K562 (cell line): ENCODE data around the gene SRCAP. TPM values are rescaled to one million over a fixed set of nuclear protein-coding genes. Genes with fewer than 3 reads are reported as not detected.
A peak's percentile ranks its signal among the peaks of the same experiment; 100 is the strongest.

Source experiments
- BCL6 ChIP-seq: fragments of 250-450 bp; sonication (Bioruptor Pico); IDR thresholded peaks from 2 replicates; pipeline ENCODE4 v1.4.0; 2020
- BMI1 ChIP-seq: fragments of 150-350 bp; IDR thresholded peaks from 2 replicates; pipeline ENCODE4 v1.6.1; 2014; ENCODE audit warnings: low read length
- CREB1 ChIP-seq, 2 experiments: sonication (generic) in 1 of 2; formaldehyde crosslinking in 1 of 2; IDR thresholded peaks; 2 replicates each; pipeline versions ENCODE4 v1.6.1 to v1.8.0; 2012 to 2022; ENCODE audit warnings: inconsistent platforms in 1 of 2, mild to moderate bottlenecking in 1 of 2, missing genetic modification reagents in 1 of 2, moderate library complexity in 1 of 2
- FOXM1 ChIP-seq, 2 experiments: fragments of 450-650 bp in 1 of 2; sonication (generic) in 1 of 2; formaldehyde crosslinking in 1 of 2; IDR thresholded peaks; 2 replicates each; pipeline versions ENCODE4 v1.6.1 to v1.9.0; 2017 to 2022; ENCODE audit warnings: low read depth in 2 of 2, mild to moderate bottlenecking in 2 of 2, missing genetic modification reagents in 1 of 2, moderate library complexity in 1 of 2
- GABPB1 ChIP-seq: sonication (generic); formaldehyde crosslinking; IDR thresholded peaks from 2 replicates; pipeline ENCODE4 v1.8.0; 2022; ENCODE audit warnings: mild to moderate bottlenecking, missing genetic modification reagents
- HINFP ChIP-seq: fragments of 450-650 bp; conservative IDR thresholded peaks from 2 replicates; pipeline ENCODE4 v1.6.1; 2016; ENCODE audit warnings: missing genetic modification characterization, low read depth, mild to moderate bottlenecking, control low read depth, missing compliant biosample characterization
- KDM5B ChIP-seq: fragments of 200-600 bp; sonication (generic); IDR thresholded peaks from 2 replicates; pipeline ENCODE4 v1.6.1; 2012; ENCODE audit warnings: low read depth, mild to moderate bottlenecking, moderate library complexity, low read length, control low read depth, inconsistent platforms; ENCODE audit not compliant: insufficient replicate concordance
- LARP7 ChIP-seq: fragments of 450-650 bp; IDR thresholded peaks from 2 replicates; pipeline ENCODE4 v1.6.1; 2016
- SAFB ChIP-seq: fragments of 200-400 bp; formaldehyde crosslinking; IDR thresholded peaks from 2 replicates; pipeline ENCODE4 v1.6.1; 2017; ENCODE audit warnings: low read depth, low read length, borderline replicate concordance
- SMARCE1 ChIP-seq: fragments of 450-650 bp; IDR thresholded peaks from 2 replicates; pipeline ENCODE4 v1.7.1; 2016; ENCODE audit warnings: mild to moderate bottlenecking
- SRSF9 ChIP-seq: fragments of 200-400 bp; formaldehyde crosslinking; IDR thresholded peaks from 2 replicates; pipeline ENCODE4 v1.6.1; 2017; ENCODE audit warnings: low read depth, low read length, borderline replicate concordance
- ZBTB11 ChIP-seq, 3 experiments: fragments of 200-800 bp in 1 of 3; fragments of 250-450 bp in 1 of 3; fragments of 450-650 bp in 1 of 3; sonication (Bioruptor Pico) in 1 of 3; sonication (Bioruptor generic) in 1 of 3; formaldehyde crosslinking in 1 of 3; IDR thresholded peaks; 2 replicates each; pipeline versions ENCODE4 v1.6.1 to v1.8.0; 2016 to 2022; ENCODE audit warnings: mild to moderate bottlenecking in 2 of 3, missing genetic modification characterization in 2 of 3, missing compliant biosample characterization in 1 of 3, moderate library complexity in 1 of 3
- ZC3H4 ChIP-seq: sonication (generic); formaldehyde crosslinking; IDR thresholded peaks from 2 replicates; pipeline ENCODE4 v1.9.0; 2021; ENCODE audit warnings: missing genetic modification reagents, borderline replicate concordance
- ZNF133 ChIP-seq: fragments of 250-450 bp; sonication (Bioruptor Pico); IDR thresholded peaks from 2 replicates; pipeline ENCODE4 v1.4.0; 2020; ENCODE audit warnings: mild to moderate bottlenecking
- ZNF57 ChIP-seq: fragments of 450-650 bp; formaldehyde crosslinking; IDR thresholded peaks from 2 replicates; pipeline ENCODE4 v1.4.0; 2020; ENCODE audit warnings: mild to moderate bottlenecking, moderate library complexity
- polyA plus RNA-seq, 8 experiments: library from polyadenylated mRNA; depleted of rRNA in 4 of 8; stranded (reverse) in 5 of 8; unstranded in 3 of 8; fragments of >200 nt; fragmentation: Nextera tagmentation in 2 of 8; fragmentation: Illumina TruSeq in 1 of 8; extraction: Ambion mirVana in 2 of 8; extraction: Trizol in 1 of 8; gene quantifications; 2 replicates each; pipeline versions ENCODE4 v1.2.1 to v1.2.3, GENCODE V29; 2011 to 2014; ENCODE audit warnings: inconsistent platforms in 1 of 8, missing spikeins in 1 of 8
- total RNA-seq, 7 experiments: library from RNA; depleted of rRNA in 6 of 7; stranded (reverse); fragments of >200 nt in 6 of 7; fragmentation: Illumina TruSeq in 2 of 7; extraction: Trizol in 2 of 7; gene quantifications; 2 replicates each; pipeline versions ENCODE4 v1.2.1 to v1.2.3, GENCODE V29; 2011 to 2021; ENCODE audit warnings: low replicate concordance in 1 of 7
- TF ChIP-seq, protein P1 (sequence below): fragments of 200-800 bp; sonication (Bioruptor generic); IDR thresholded peaks from 2 replicates; pipeline ENCODE4 v1.6.1; 2017; ENCODE audit warnings: missing genetic modification characterization, missing compliant biosample characterization
- TF ChIP-seq, protein P2 (sequence below), 2 experiments: IDR thresholded peaks; 2 replicates each; pipeline ENCODE4 v1.6.1; 2012; ENCODE audit warnings: improper control_type of control experiment in 2 of 2, low read depth in 2 of 2, low read length in 2 of 2, borderline replicate concordance in 1 of 2

Gene SRCAP
- total and polyA plus RNA-seq, 9 of the 15 experiments (the other 6 are each of a cell fraction or from before 2014, with no cell fraction given) = 0.21 to 62.6 (median 5.8) TPM

- TF ChIP-seq, protein P1, sequence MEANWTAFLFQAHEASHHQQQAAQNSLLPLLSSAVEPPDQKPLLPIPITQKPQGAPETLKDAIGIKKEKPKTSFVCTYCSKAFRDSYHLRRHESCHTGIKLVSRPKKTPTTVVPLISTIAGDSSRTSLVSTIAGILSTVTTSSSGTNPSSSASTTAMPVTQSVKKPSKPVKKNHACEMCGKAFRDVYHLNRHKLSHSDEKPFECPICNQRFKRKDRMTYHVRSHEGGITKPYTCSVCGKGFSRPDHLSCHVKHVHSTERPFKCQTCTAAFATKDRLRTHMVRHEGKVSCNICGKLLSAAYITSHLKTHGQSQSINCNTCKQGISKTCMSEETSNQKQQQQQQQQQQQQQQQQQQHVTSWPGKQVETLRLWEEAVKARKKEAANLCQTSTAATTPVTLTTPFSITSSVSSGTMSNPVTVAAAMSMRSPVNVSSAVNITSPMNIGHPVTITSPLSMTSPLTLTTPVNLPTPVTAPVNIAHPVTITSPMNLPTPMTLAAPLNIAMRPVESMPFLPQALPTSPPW (CRISPR knock-in tag) = no peak
- TF ChIP-seq FOXM1 (IDR thresholded peaks at IDR 0.05; ENCODE audit: low read depth) = no peak
- no peak for TF ChIP-seq FOXM1 (CRISPR knock-in tag; IDR thresholded peaks at IDR 0.05; ENCODE audit: low read depth)
- 0 out of 2 replicates have a peak, but pooled peaks have one; percentile 16 for TF ChIP-seq SMARCE1
- no peak for TF ChIP-seq SAFB
- no peak for TF ChIP-seq HINFP (tag)
- peak; percentile 52 for TF ChIP-seq KDM5B
- no peak for TF ChIP-seq BCL6 (CRISPR knock-in tag)
- TF ChIP-seq ZNF57 = no peak
- no peak for TF ChIP-seq LARP7
- TF ChIP-seq, protein P2, sequence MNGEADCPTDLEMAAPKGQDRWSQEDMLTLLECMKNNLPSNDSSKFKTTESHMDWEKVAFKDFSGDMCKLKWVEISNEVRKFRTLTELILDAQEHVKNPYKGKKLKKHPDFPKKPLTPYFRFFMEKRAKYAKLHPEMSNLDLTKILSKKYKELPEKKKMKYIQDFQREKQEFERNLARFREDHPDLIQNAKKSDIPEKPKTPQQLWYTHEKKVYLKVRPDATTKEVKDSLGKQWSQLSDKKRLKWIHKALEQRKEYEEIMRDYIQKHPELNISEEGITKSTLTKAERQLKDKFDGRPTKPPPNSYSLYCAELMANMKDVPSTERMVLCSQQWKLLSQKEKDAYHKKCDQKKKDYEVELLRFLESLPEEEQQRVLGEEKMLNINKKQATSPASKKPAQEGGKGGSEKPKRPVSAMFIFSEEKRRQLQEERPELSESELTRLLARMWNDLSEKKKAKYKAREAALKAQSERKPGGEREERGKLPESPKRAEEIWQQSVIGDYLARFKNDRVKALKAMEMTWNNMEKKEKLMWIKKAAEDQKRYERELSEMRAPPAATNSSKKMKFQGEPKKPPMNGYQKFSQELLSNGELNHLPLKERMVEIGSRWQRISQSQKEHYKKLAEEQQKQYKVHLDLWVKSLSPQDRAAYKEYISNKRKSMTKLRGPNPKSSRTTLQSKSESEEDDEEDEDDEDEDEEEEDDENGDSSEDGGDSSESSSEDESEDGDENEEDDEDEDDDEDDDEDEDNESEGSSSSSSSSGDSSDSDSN (IDR thresholded peaks at IDR 0.05; ENCODE audit: borderline replicate concordance in 1 of 2, low read depth in 2 of 2, low read length in 2 of 2) = 0 out of 4 replicates have a peak, but pooled peaks of 1 of the 2 experiments have one; percentile 6
- no peak for TF ChIP-seq CREB1 (IDR thresholded peaks at IDR 0.05)
- TF ChIP-seq CREB1 (CRISPR knock-in tag; IDR thresholded peaks at IDR 0.05) = no peak
- no peak for TF ChIP-seq SRSF9
- no peak for TF ChIP-seq GABPB1 (CRISPR knock-in tag)
- TF ChIP-seq ZC3H4 (CRISPR knock-in tag) = no peak
- TF ChIP-seq BMI1 = no peak
- TF ChIP-seq ZBTB11 (CRISPR knock-in tag; IDR thresholded peaks at IDR 0.05) = no peak
- no peak for TF ChIP-seq ZNF133
Measured at GRCh38 chr16:30656974-30657865, 41.8 kb upstream of the SRCAP start (continued).
